SK-N-SH (cell line): ENCODE measurements around the gene LAX1. TPM values are rescaled to one million over a fixed set of nuclear protein-coding genes. Genes with fewer than 3 reads are reported as not detected.

ENCODE experiments used
- CTCF ChIA-PET: fragments of 300-600, 350-600 bp; formaldehyde crosslinking; extraction: SDS; loops from one replicate; lab custom pipeline; 2021; lab: Yijun Ruan, JAX
- POLR2A ChIA-PET: fragments of 350-600 bp; sonication (Branson Sonifier 250); formaldehyde crosslinking; extraction: SDS; loops from one replicate; lab custom pipeline; 2020; ENCODE audit warnings: antibody characterized with exemption, inconsistent platforms; lab: Yijun Ruan, JAX
- DNase-seq: peaks from one replicate; pipeline ENCODE4 v3.0.0; 2012
- H2AFZ ChIP-seq: fragments of 200-600 bp; sonication (generic); 2 replicates; pipeline ENCODE4 v1.8.1; 2016; ENCODE audit warnings: antibody characterized with exemption, mild to moderate bottlenecking, low read depth
- H3F3A ChIP-seq: fragments of 200-600 bp; sonication (generic); replicated peaks from 2 replicates; pipeline ENCODE3; 2016; ENCODE audit warnings: antibody characterized with exemption, mild to moderate bottlenecking; ENCODE audit not compliant: insufficient read depth
- H3K27ac ChIP-seq, 2 experiments: fragments of 200-500 bp in 1 of 2; fragments of 200-600 bp in 1 of 2; sonication (Bioruptor generic) in 1 of 2; sonication (generic), shearing (Covaris generic) in 1 of 2; 2 replicates each; pipeline versions ENCODE4 v1.5.1 to v1.6.1; 2014 to 2016; ENCODE audit warnings: low read depth in 2 of 2, inconsistent platforms in 1 of 2, low read length in 1 of 2, mild to moderate bottlenecking in 1 of 2, mixed read lengths in 1 of 2
- H3K27me3 ChIP-seq: fragments of 200-600 bp; sonication (generic), shearing (Covaris generic); 2 replicates; pipeline ENCODE4 v1.6.1; 2016; ENCODE audit warnings: mixed run types; ENCODE audit not compliant: insufficient read depth
- H3K36me3 ChIP-seq, 2 experiments: fragments of 200-500 bp in 1 of 2; fragments of 200-600 bp in 1 of 2; sonication (Bioruptor generic) in 1 of 2; sonication (generic) in 1 of 2; replicated peaks in 1 of 2; 2 replicates each; pipeline versions ENCODE3 to v1.5.1; 2014 to 2016; ENCODE audit warnings: low read length in 1 of 2, mild to moderate bottlenecking in 1 of 2; ENCODE audit not compliant: insufficient read depth in 2 of 2, control insufficient read depth in 1 of 2
- H3K4me1 ChIP-seq, 2 experiments: fragments of 200-500 bp in 1 of 2; fragments of 200-600 bp in 1 of 2; sonication (Bioruptor generic) in 1 of 2; sonication (generic), shearing (Covaris generic) in 1 of 2; 2 replicates each; pipeline versions ENCODE4 v1.5.1 to v1.6.1; 2014 to 2016; ENCODE audit warnings: low read depth in 1 of 2, low read length in 1 of 2, mixed run types in 1 of 2; ENCODE audit not compliant: insufficient read depth in 2 of 2, control insufficient read depth in 1 of 2
- H3K4me2 ChIP-seq: fragments of 200-600 bp; sonication (generic), shearing (Covaris generic); 2 replicates; pipeline ENCODE4 v1.6.1; 2017; ENCODE audit warnings: mixed run types
- H3K4me3 ChIP-seq, 2 experiments: fragments of 200-500 bp in 1 of 2; fragments of 200-600 bp in 1 of 2; sonication (Bioruptor generic) in 1 of 2; sonication (generic), shearing (Covaris generic) in 1 of 2; 2 replicates each; pipeline versions ENCODE4 v1.5.1 to v1.8.1; 2014 to 2016; ENCODE audit warnings: low read depth in 2 of 2, inconsistent platforms in 1 of 2, low read length in 1 of 2, mild to moderate bottlenecking in 1 of 2, mixed read lengths in 1 of 2, moderate library complexity in 1 of 2
- H3K79me2 ChIP-seq: fragments of 200-600 bp; sonication (generic); 2 replicates; pipeline ENCODE4 v1.8.1; 2017; ENCODE audit warnings: mild to moderate bottlenecking; ENCODE audit not compliant: insufficient read depth
- H3K9ac ChIP-seq: fragments of 200-600 bp; sonication (generic); 2 replicates; pipeline ENCODE4 v1.6.1; 2017; ENCODE audit warnings: mixed run types
- H3K9me2 ChIP-seq: fragments of 200-600 bp; sonication (generic); 2 replicates; pipeline ENCODE4 v1.6.1; 2017; ENCODE audit warnings: mixed run types
- H3K9me3 ChIP-seq: fragments of 200-600 bp; sonication (generic); 2 replicates; pipeline ENCODE4 v1.6.1; 2017; ENCODE audit warnings: mixed run types, mild to moderate bottlenecking, moderate library complexity
- H4K20me1 ChIP-seq: fragments of 200-600 bp; sonication (generic); 2 replicates; pipeline ENCODE4 v1.6.1; 2017; ENCODE audit warnings: mild to moderate bottlenecking, mixed run types; ENCODE audit not compliant: insufficient read depth
- EZH2phosphoT487 ChIP-seq: fragments of 200-600 bp; sonication (generic); IDR thresholded peaks from 2 replicates; pipeline ENCODE4 v1.6.1; 2017; ENCODE audit warnings: low read depth, mixed run types, mild to moderate bottlenecking, antibody characterized with exemption, moderate library complexity, borderline replicate concordance
- GABPA ChIP-seq: IDR thresholded peaks from 2 replicates; pipeline ENCODE4 v1.4.0; 2012; ENCODE audit warnings: low read depth, mild to moderate bottlenecking
- GATA2 ChIP-seq: sonication (generic); formaldehyde crosslinking; IDR thresholded peaks from 2 replicates; pipeline ENCODE4 v1.5.0; 2020; ENCODE audit warnings: mild to moderate bottlenecking, missing genetic modification reagents
- IRF3 ChIP-seq: fragments of 150-350 bp; IDR thresholded peaks from 2 replicates; pipeline ENCODE4 v1.6.1; 2016; ENCODE audit warnings: mild to moderate bottlenecking, low read depth, low read length
- JUND ChIP-seq: IDR thresholded peaks from 2 replicates; pipeline ENCODE4 v1.4.0; 2012
- MEF2A ChIP-seq: IDR thresholded peaks from 2 replicates; pipeline ENCODE4 v1.4.0; 2012; ENCODE audit warnings: low read depth, borderline replicate concordance
- MXI1 ChIP-seq: IDR thresholded peaks from 2 replicates; pipeline ENCODE4 v1.6.1; 2012; ENCODE audit warnings: mild to moderate bottlenecking, low read depth, low read length, improper control_type of control experiment
- PBX3 ChIP-seq: IDR thresholded peaks from 2 replicates; pipeline ENCODE4; 2012
- REST ChIP-seq: IDR thresholded peaks from 2 replicates; pipeline ENCODE4 v1.6.1; 2012; ENCODE audit warnings: mild to moderate bottlenecking, low read depth, low read length, moderate library complexity
- RXRA ChIP-seq: IDR thresholded peaks from 2 replicates; pipeline ENCODE4 v1.4.0; 2012; ENCODE audit warnings: low read depth, mild to moderate bottlenecking, borderline replicate concordance
- SIN3A ChIP-seq: IDR thresholded peaks from 2 replicates; pipeline ENCODE4 v1.6.1; 2012; ENCODE audit warnings: low read depth, mild to moderate bottlenecking, low read length, moderate library complexity, borderline replicate concordance
- SMC3 ChIP-seq: IDR thresholded peaks from 2 replicates; pipeline ENCODE4 v1.6.1; 2012; ENCODE audit warnings: low read depth, low read length, improper control_type of control experiment
- TAF1 ChIP-seq: IDR thresholded peaks from 2 replicates; pipeline ENCODE4 v1.6.1; 2012; ENCODE audit warnings: low read depth, mild to moderate bottlenecking, low read length, moderate library complexity, borderline replicate concordance
- TCF12 ChIP-seq: IDR thresholded peaks from 2 replicates; pipeline ENCODE4 v1.4.0; 2012
- polyA plus RNA-seq, 3 experiments: library from polyadenylated mRNA; depleted of rRNA; stranded (reverse); fragments of >200 nt; gene quantifications; 2 replicates each; pipeline ENCODE4 v1.2.3, GENCODE V29; 2012

Gene LAX1
- polyA plus RNA-seq, 1 of the 3 experiments (the other 2 are of a cell fraction) = 0.03 TPM

- H3K9me2 ChIP-seq = no peaks in the 10 kb centered on the region
- H3K4me3 ChIP-seq = no peak overlapping the region
- peaks cover 52 to 77% of the 10 kb centered on the region in 2 experiments for H3K36me3 ChIP-seq
- no peak overlapping the region for H2AFZ ChIP-seq
- CTCF ChIA-PET = interaction anchor here (1.3 to 2.9 kb wide), 2 partner anchors 21 to 98 kb away, joined by 3 to 12 read pairs; no protein-coding TSS in a partner anchor
- no peak overlapping the region for H3K27ac ChIP-seq
- H3K27me3 ChIP-seq = no peaks in the 10 kb centered on the region
- H3K79me2 ChIP-seq = no peaks in the 10 kb centered on the region
- no peak for DNase-seq
- no peaks in the 10 kb centered on the region; a peak in 1 of 4 replicates for H3K4me1 ChIP-seq
- H3K9ac ChIP-seq = no peak overlapping the region
- H3F3A ChIP-seq = peaks cover 5% of the 10 kb centered on the region
- no peaks in the 10 kb centered on the region for H3K9me3 ChIP-seq
- H4K20me1 ChIP-seq = no peaks in the 10 kb centered on the region
- POLR2A ChIA-PET = no interaction called here
- TF ChIP-seq IRF3 = no peak
- TF ChIP-seq EZH2phosphoT487 = no peak
- TF ChIP-seq JUND = no peak
- TF ChIP-seq SMC3 = no peak
- TF ChIP-seq REST = no peak
- TF ChIP-seq GABPA = no peak
- TF ChIP-seq TCF12 = no peak
- no peak for TF ChIP-seq MEF2A
- no peak for TF ChIP-seq GATA2
- no peak for TF ChIP-seq PBX3
- TF ChIP-seq TAF1 = no peak
- TF ChIP-seq MXI1 = no peak
- TF ChIP-seq RXRA = no peak
- no peak for TF ChIP-seq SIN3A
- TF ChIP-seq, all 33 proteins: peak for 0
- H3K4me2 ChIP-seq = no peak overlapping the region
Observed at GRCh38 chr1:203722909-203723308, 42.1 kb upstream of the LAX1 start.
